Heart left ventricle (tissue), 16 donors: ENCODE data around the gene CYP2S1. TPM values are rescaled to one million over a fixed set of nuclear protein-coding genes. Genes with fewer than 3 reads are reported as not detected.
A peak's percentile ranks its signal among the peaks of the same experiment; 100 is the strongest.

Source experiments
- ATAC-seq, 4 donors: fragments of 200-7000 bp; cut with Tn5 transposase; one replicate each; pipeline ENCODE4 v1.9.1; 2020 to 2022; ENCODE audit warnings: moderate library complexity in 4 of 4, mild to moderate bottlenecking in 3 of 4, moderate number of reproducible peaks in 1 of 4
- DNase-seq, 5 donors: peaks; one replicate each; pipeline ENCODE4 v3.0.0-alpha.2; 2020
- H3K27ac ChIP-seq, 12 donors: fragments of 200-600 bp; sonication (generic) in 4 of 12; one replicate each; pipeline versions ENCODE4 v1.5.0 to v1.8.0; 2016 to 2022; ENCODE audit warnings: mild to moderate bottlenecking in 2 of 12
- H3K27me3 ChIP-seq, 9 donors: fragments of 200-600 bp; sonication (generic) in 2 of 9; one replicate each; pipeline versions ENCODE4 v1.5.1 to v1.8.0; 2016 to 2022; ENCODE audit warnings: mild to moderate bottlenecking in 3 of 9
- H3K36me3 ChIP-seq, 9 donors: fragments of 200-600 bp; sonication (generic) in 2 of 9; one replicate each; pipeline versions ENCODE4 v1.5.0 to v1.8.0; 2018 to 2022; ENCODE audit warnings: mild to moderate bottlenecking in 2 of 9
- H3K4me1 ChIP-seq, 12 donors: fragments of 200-600 bp; sonication (generic) in 4 of 12; one replicate each; pipeline versions ENCODE4 v1.5.0 to v1.8.0; 2016 to 2022; ENCODE audit warnings: mild to moderate bottlenecking in 3 of 12
- H3K4me3 ChIP-seq, 12 donors: fragments of 200-600 bp; sonication (generic) in 4 of 12; one replicate each; pipeline versions ENCODE4 v1.5.0 to v1.8.0; 2017 to 2022; ENCODE audit warnings: mild to moderate bottlenecking in 9 of 12, moderate library complexity in 4 of 12
- H3K9me3 ChIP-seq, 12 donors: fragments of 200-600 bp; sonication (generic) in 4 of 12; one replicate each; pipeline versions ENCODE4 v1.5.0 to v1.8.0; 2016 to 2022; ENCODE audit warnings: mild to moderate bottlenecking in 1 of 12
- POLR2A ChIP-seq, 2 donors: fragments of 450-650 bp; IDR thresholded peaks; one replicate each; pipeline ENCODE4 v1.6.1; 2017; ENCODE audit warnings: antibody characterized with exemption in 2 of 2, mild to moderate bottlenecking in 2 of 2, moderate library complexity in 2 of 2
- WGBS, 4 donors: extraction: QIAGEN DNeasy Blood & Tissue Kit in 2 of 4; methylation state at CpG; one replicate each; pipeline versions ENCODE4 v1.1.5 to v1.1.7; 2013 to 2018; 5-methylcytosine and 5-hydroxymethylcytosine counted together
- intact Hi-C, 10 donors: fragments of 100-400 bp; cut with DNase I; formaldehyde crosslinking; loops; one replicate each; pipeline versions ENCODE4 v1.11.1 to v1.14.2; 2022
- polyA plus RNA-seq, 2 donors: library from polyadenylated mRNA; stranded (reverse); fragments of 200-250 nt; gene quantifications; one replicate each; pipeline ENCODE4 v1.2.3, GENCODE V29; 2013
- total RNA-seq, 9 donors: library from RNA; depleted of rRNA in 2 of 9; stranded (reverse); fragments of >200 nt in 2 of 9; fragmentation: NEBNext Ultra II Directional in 3 of 9; extraction: Animal tissue kit (Norgen Biotek cat#: 25700) in 3 of 9; gene quantifications; one replicate each; pipeline versions ENCODE4 v1.1.0 to v1.2.4, GENCODE V29; 2016 to 2023
- TF ChIP-seq, protein P1 (sequence below), 12 donors: fragments of 200-600 bp; sonication (generic) in 4 of 12; IDR thresholded peaks; one replicate each; pipeline versions ENCODE4 v1.5.0 to v1.8.0; 2018 to 2022; ENCODE audit warnings: antibody characterized with exemption in 12 of 12, mild to moderate bottlenecking in 5 of 12
- donor health status: ischemic (EF 13 %, LVEDD 7.1; RV severe dilation, severe dysfunction).
- donor health status: healthy with polysubstance abuse.
- donor health status: DM: no; HTN: yes; CAD: no.
- donor health status: DM: no; HTN: no; CAD: no.
- donor health status: ischemic (EF 25% LVEDD 6.9; RV normal size, moderate dysfunction).
- donor health status: ischemic (EF 25% LVEDD 5.7; RV mildly dilated, moderate dysfunction).
- donor health status: healthy.
- donor health status: DM: yes; HTN: yes; CAD: no.
- donor health status: ischemic (EF 35%, LVEDD 5.7; RV mildly dilated, moderate dysfunction).
- donor health status: nonischemic (EF 11% LVEDD 7.7; RV severe dilation, severe dysfunction).
- donor health status: DM: yes; HTN: yes; CAD: no.
- donor health status: PGD.
- donor health status: ischemic (EF 29% LVEDD 5.4; RV normal size, mild dysfunction).
- donor health status: nonischemic (EF 23%, LVEDD 6.1; RV moderate dilation, normal function).

CYP2S1 gene
- total and polyA plus RNA-seq, 11 donors: 0.11 to 3.8 (median 0.35) TPM

DNA sequence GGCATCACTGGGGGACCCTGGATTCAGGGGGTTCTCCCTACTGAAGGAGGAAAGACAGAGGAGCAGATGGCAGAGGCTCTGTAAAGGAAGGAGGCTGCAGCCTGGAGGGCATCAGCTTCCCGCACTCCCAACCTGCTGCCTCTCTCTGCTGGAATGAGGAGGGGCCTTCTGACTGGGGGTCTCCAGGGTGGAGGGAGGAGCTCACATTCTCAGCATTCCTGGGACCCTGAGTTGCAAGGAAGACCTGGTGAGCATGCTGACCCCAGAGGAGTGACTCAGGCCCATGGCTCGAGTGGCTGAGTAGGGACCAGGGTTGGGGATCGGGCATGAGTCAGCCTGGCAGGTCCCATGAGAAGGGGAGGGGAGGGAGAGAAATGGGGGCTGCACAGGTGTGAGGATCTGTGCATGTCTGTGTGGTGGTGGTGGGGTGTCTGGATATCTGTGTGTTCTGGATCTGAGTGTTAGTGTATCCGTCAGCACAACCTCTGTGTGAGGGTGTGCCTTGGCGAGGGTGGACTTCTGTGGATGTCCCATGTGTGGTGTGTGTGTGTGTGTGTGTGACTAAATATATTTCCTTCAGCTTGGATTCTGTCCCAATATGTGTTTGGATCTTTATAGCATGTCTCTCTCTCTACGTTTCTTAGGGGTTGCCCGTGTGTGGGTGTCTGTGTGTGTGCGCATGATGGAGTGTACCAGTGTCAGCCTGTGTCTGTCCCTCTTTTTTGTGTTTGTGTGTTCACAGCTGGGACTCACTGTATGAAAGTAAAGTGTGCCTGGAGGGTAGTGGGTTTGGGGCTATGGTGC lies 30.6 kb downstream of the CYP2S1 start:
- TF ChIP-seq, protein P1, sequence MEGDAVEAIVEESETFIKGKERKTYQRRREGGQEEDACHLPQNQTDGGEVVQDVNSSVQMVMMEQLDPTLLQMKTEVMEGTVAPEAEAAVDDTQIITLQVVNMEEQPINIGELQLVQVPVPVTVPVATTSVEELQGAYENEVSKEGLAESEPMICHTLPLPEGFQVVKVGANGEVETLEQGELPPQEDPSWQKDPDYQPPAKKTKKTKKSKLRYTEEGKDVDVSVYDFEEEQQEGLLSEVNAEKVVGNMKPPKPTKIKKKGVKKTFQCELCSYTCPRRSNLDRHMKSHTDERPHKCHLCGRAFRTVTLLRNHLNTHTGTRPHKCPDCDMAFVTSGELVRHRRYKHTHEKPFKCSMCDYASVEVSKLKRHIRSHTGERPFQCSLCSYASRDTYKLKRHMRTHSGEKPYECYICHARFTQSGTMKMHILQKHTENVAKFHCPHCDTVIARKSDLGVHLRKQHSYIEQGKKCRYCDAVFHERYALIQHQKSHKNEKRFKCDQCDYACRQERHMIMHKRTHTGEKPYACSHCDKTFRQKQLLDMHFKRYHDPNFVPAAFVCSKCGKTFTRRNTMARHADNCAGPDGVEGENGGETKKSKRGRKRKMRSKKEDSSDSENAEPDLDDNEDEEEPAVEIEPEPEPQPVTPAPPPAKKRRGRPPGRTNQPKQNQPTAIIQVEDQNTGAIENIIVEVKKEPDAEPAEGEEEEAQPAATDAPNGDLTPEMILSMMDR (IDR thresholded peaks at IDR 0.05): no peak
- TF ChIP-seq POLR2A (IDR thresholded peaks at IDR 0.05): no peak
- ATAC-seq: no peak
- peak in 2 of 5 donors; percentile 5 to 57 for DNase-seq
- 45 to 56% (median 49%) methylated on average over 8 of the region's 8 CpGs for WGBS, 4 donors
- peaks cover 0 to 17% (median 0%) of the 10 kb centered on the region in 9 donors for H3K36me3 ChIP-seq
- H3K9me3 ChIP-seq: no peaks in the 10 kb centered on the region
- peak overlapping the region in 8 of 12 donors; percentile 13 to 94 (median 23) for H3K27ac ChIP-seq
- H3K4me1 ChIP-seq: peaks cover 0 to 35% (median 20%) of the 10 kb centered on the region in 12 donors
- peaks cover 0 to 31% (median 0%) of the 10 kb centered on the region in 9 donors for H3K27me3 ChIP-seq
- H3K4me3 ChIP-seq: no peak overlapping the region
- intact Hi-C loops: loop anchor here in 1 of 10 donors (5.0 kb wide), 1 partner anchor 39 kb away; the partner anchor contains the start of gene HNRNPUL1

GRCh38 chr19:41224632-41225031 lies 31.6 kb downstream of the CYP2S1 start:
- TF ChIP-seq, protein P1 (IDR thresholded peaks at IDR 0.05): no peak
- no peak for TF ChIP-seq POLR2A (IDR thresholded peaks at IDR 0.05)
- DNase-seq (no peak), ATAC-seq (no peak)
- Histone ChIP-seq H3K36me3 (peaks cover 0 to 17% (median 0%) of the 10 kb centered on the region in 9 donors), H3K27ac (peak overlapping the region in 7 of 12 donors; percentile 42 to 94 (median 80)), H3K4me1 (peaks cover 0 to 35% (median 18%) of the 10 kb centered on the region in 12 donors), H3K9me3 (no peaks in the 10 kb centered on the region), H3K4me3 (no peak overlapping the region), H3K27me3 (peaks cover 0 to 26% (median 0%) of the 10 kb centered on the region in 9 donors)
- 91 to 93% (median 93%) methylated on average over 7 of the region's 7 CpGs for WGBS, 4 donors
- intact Hi-C loops: loop anchor here in 2 of 10 donors (5.0 kb wide), 1 partner anchor 38 kb away; the partner anchor contains the start of gene HNRNPUL1 (in 2 of the 2)

GRCh38 chr19:41225238-41226052 lies 32.4 kb downstream of the CYP2S1 start:
- TF ChIP-seq, protein P1 (IDR thresholded peaks at IDR 0.05): no peak
- no peak for TF ChIP-seq POLR2A (IDR thresholded peaks at IDR 0.05)
- Histone ChIP-seq H3K4me3 (peak overlapping the region; percentile 21 to 62 (median 53)), H3K4me1 (peaks cover 0 to 32% (median 17%) of the 10 kb centered on the region in 12 donors), H3K27ac (peak overlapping the region; percentile 60 to 94 (median 79)), H3K36me3 (peaks cover 0 to 17% (median 0%) of the 10 kb centered on the region in 9 donors), H3K9me3 (no peaks in the 10 kb centered on the region), H3K27me3 (peaks cover 0 to 23% (median 0%) of the 10 kb centered on the region in 9 donors)
- 49 to 61% (median 52%) methylated on average over 23 to 29 of the region's 29 CpGs for WGBS, 4 donors
- intact Hi-C loops: loop anchor here in 2 of 10 donors (2.0 to 5.0 kb wide), 2 partner anchors 37 to 73 kb away; partner anchors contain the start of gene HNRNPUL1 (in 1 of the 2)
- DNase-seq: peak in 4 of 5 donors; percentile 57 to 81 (median 67)
- peak; percentile 45 to 83 (median 74) for ATAC-seq
